Body of pancreas (tissue), 4 donors: ENCODE results near the gene CREB3L2. TPM values are rescaled to one million over a fixed set of nuclear protein-coding genes. Genes with fewer than 3 reads are reported as not detected.

Experiments
- ATAC-seq: fragments of 150-250 bp; one replicate; pipeline ENCODE4 v1.9.1; 2016
- DNase-seq, 4 donors: peaks; one replicate each; pipeline ENCODE4 v3.0.0-alpha.2; 2019
- H3K27ac ChIP-seq, 4 donors: fragments of 200-600 bp; sonication (generic); 1 replicate in 3 of 4; 2 replicates in 1 of 4; pipeline versions ENCODE4 v1.5.1 to v1.6.1; 2016 to 2019; ENCODE audit warnings: mild to moderate bottlenecking in 1 of 4, mixed read lengths in 1 of 4, moderate library complexity in 1 of 4
- H3K27me3 ChIP-seq, 2 donors: fragments of 200-600 bp; sonication (generic); one replicate each; pipeline ENCODE4 v1.6.0; 2016; ENCODE audit warnings: mild to moderate bottlenecking in 1 of 2
- H3K36me3 ChIP-seq, 2 donors: fragments of 200-600 bp; sonication (generic); replicated peaks in 1 of 2; 2 replicates each; pipeline ENCODE4 v1.5.1; 2016; ENCODE audit warnings: low read depth in 2 of 2; ENCODE audit not compliant: insufficient read depth in 1 of 2
- H3K4me1 ChIP-seq: fragments of 200-600 bp; sonication (generic); one replicate; pipeline ENCODE4 v1.6.0; 2016
- H3K4me3 ChIP-seq, 2 donors: fragments of 200-600 bp; sonication (generic); 1 replicate in 1 of 2; 2 replicates in 1 of 2; pipeline ENCODE4 v1.5.1; 2016 to 2019
- H3K9me3 ChIP-seq, 3 donors: fragments of 200-600 bp; sonication (generic); 1 replicate in 2 of 3; 2 replicates in 1 of 3; pipeline ENCODE4 v1.5.1; 2016
- CTCF ChIP-seq, 7 experiments: fragments of 450-650 bp in 4 of 7; fragments of 200-600 bp in 3 of 7; sonication (generic) in 3 of 7; IDR thresholded peaks; one replicate each; pipeline ENCODE4 v1.5.1; 2016 to 2019; ENCODE audit warnings: antibody characterized with exemption in 7 of 7
- POLR2A ChIP-seq, 3 donors: fragments of 450-650 bp; IDR thresholded peaks; one replicate each; pipeline ENCODE4 v1.6.1; 2016; ENCODE audit warnings: antibody characterized with exemption in 3 of 3, mild to moderate bottlenecking in 2 of 3
- WGBS, 2 donors: methylation state at CpG; one replicate each; pipeline ENCODE4 v1.1.5; 2017; 5-methylcytosine and 5-hydroxymethylcytosine counted together
- intact Hi-C: fragments of 100-400 bp; cut with DNase I; formaldehyde crosslinking; loops from one replicate; pipeline ENCODE4 v1.15.1; 2023
- total RNA-seq, 2 donors: library from RNA; depleted of rRNA; stranded (reverse); fragments of >200 nt; gene quantifications; one replicate each; pipeline ENCODE4 v1.1.0, GENCODE V29; 2016

The CREB3L2 gene
- total RNA-seq, 2 donors from 2014 or later = 21.3 to 28.0 TPM

GRCh38 chr7:137925754-137926153 is 76.1 kb downstream of the CREB3L2 start:
- ATAC-seq (no peak), DNase-seq (no peak)
- Histone ChIP-seq H3K27me3 (no peaks in the 10 kb centered on the region), H3K27ac (no peak overlapping the region), H3K9me3 (no peaks in the 10 kb centered on the region), H3K4me3 (no peak overlapping the region), H3K36me3 (peaks cover 0 to 5% of the 10 kb centered on the region in 2 donors), H3K4me1 (no peaks in the 10 kb centered on the region)
- 61 to 71% methylated on average over 4 of the region's 4 CpGs for WGBS, 2 donors
- intact Hi-C loops = no loop called here
- no peak for TF ChIP-seq POLR2A (IDR thresholded peaks at IDR 0.05)
- no peak for TF ChIP-seq CTCF (IDR thresholded peaks at IDR 0.05)

GRCh38 chr7:137925091-137925490 is 76.8 kb downstream of the CREB3L2 start:
- H3K36me3 ChIP-seq = peaks cover 0 to 5% of the 10 kb centered on the region in 2 donors
- ATAC-seq (no peak), DNase-seq (no peak)
- intact Hi-C loops = no loop called here
- H3K4me3 ChIP-seq = no peak overlapping the region
- no peaks in the 10 kb centered on the region for H3K27me3 ChIP-seq
- no peaks in the 10 kb centered on the region for H3K9me3 ChIP-seq
- TF ChIP-seq CTCF (IDR thresholded peaks at IDR 0.05) = no peak
- no peak for TF ChIP-seq POLR2A (IDR thresholded peaks at IDR 0.05)
- no peak overlapping the region for H3K27ac ChIP-seq
- no peaks in the 10 kb centered on the region for H3K4me1 ChIP-seq

- Histone ChIP-seq H3K36me3 (peaks cover 0 to 5% of the 10 kb centered on the region in 2 donors), H3K4me3 (no peak overlapping the region), H3K27ac (no peak overlapping the region), H3K9me3 (no peaks in the 10 kb centered on the region), H3K4me1 (no peaks in the 10 kb centered on the region), H3K27me3 (no peaks in the 10 kb centered on the region)
- intact Hi-C loops = no loop called here
- TF ChIP-seq CTCF (IDR thresholded peaks at IDR 0.05) = no peak
- no peak for TF ChIP-seq POLR2A (IDR thresholded peaks at IDR 0.05)
- 88 to 93% methylated on average over 5 of the region's 5 CpGs for WGBS, 2 donors
- DNase-seq (no peak), ATAC-seq (no peak)
These were observed 78.5 kb downstream of the CREB3L2 start for GRCh38 chr7:137923380-137923779.

- Histone ChIP-seq H3K36me3 (no peaks in the 10 kb centered on the region), H3K27ac (no peak overlapping the region), H3K9me3 (no peaks in the 10 kb centered on the region), H3K27me3 (no peaks in the 10 kb centered on the region), H3K4me3 (no peak overlapping the region), H3K4me1 (no peaks in the 10 kb centered on the region)
- TF ChIP-seq POLR2A (IDR thresholded peaks at IDR 0.05) (no peak), CTCF (IDR thresholded peaks at IDR 0.05) (no peak)
- no peak for DNase-seq
- intact Hi-C loops = no loop called here
- 73 to 78% methylated on average over 6 of the region's 6 CpGs for WGBS, 2 donors
- peak; percentile 24 for ATAC-seq
These were observed 81.1 kb downstream of the CREB3L2 start for GRCh38 chr7:137920637-137921399.

- H3K36me3 ChIP-seq = peaks cover 0 to under 1% of the 10 kb centered on the region in 2 donors
- H3K27ac ChIP-seq = no peak overlapping the region
- DNase-seq (no peak), ATAC-seq (no peak)
- no peaks in the 10 kb centered on the region for H3K9me3 ChIP-seq
- H3K4me1 ChIP-seq = no peaks in the 10 kb centered on the region
- H3K27me3 ChIP-seq = no peaks in the 10 kb centered on the region
- TF ChIP-seq CTCF (IDR thresholded peaks at IDR 0.05) (no peak), POLR2A (IDR thresholded peaks at IDR 0.05) (no peak)
- no peak overlapping the region for H3K4me3 ChIP-seq
- intact Hi-C loops = no loop called here
- WGBS, 2 donors = 89 to 100% methylated on average over 1 of the region's 1 CpG
These were observed 81.9 kb downstream of the CREB3L2 start for GRCh38 chr7:137919987-137920386.
